Measurements from ENCODE around the gene MRPL23. TPM values are rescaled to one million over a fixed set of nuclear protein-coding genes. Genes with fewer than 3 reads are reported as not detected.

MRPL23 gene
- total and polyA plus RNA-seq, 2 donors (not counting 3 experiments of a cell fraction or from before 2014, with no cell fraction given), result 72.7 to 222 TPM

- ChIA-PET POLR2A (no interaction called here), CTCF (interaction anchor here (1.5 to 8.4 kb wide), 3 partner anchors 21 to 290 kb away, joined by 4 to 102 read pairs (median 4); no protein-coding TSS in a partner anchor)
- H2AFZ ChIP-seq (ENCODE audit: low read depth, low read length), result no peak overlapping the region
- no peaks in the 10 kb centered on the region for H4K20me1 ChIP-seq (replicated peaks; ENCODE audit: control insufficient read depth, extremely low read depth, insufficient read depth, low read length)
- dilution Hi-C loops (cut with MboI; ENCODE audit: extremely low pct_ligation_motif_present, low sequenced_read_pairs), result no loop called here
- H3K9me1 ChIP-seq (replicated peaks; ENCODE audit: control insufficient read depth, extremely low read depth, insufficient read depth, low read length), result no peaks in the 10 kb centered on the region
- intact Hi-C loops (cut with micrococcal nuclease), result no loop called here
- no peak for DNase-seq (ENCODE audit: low read depth, low spot score)
- TF ChIP-seq, protein P1, sequence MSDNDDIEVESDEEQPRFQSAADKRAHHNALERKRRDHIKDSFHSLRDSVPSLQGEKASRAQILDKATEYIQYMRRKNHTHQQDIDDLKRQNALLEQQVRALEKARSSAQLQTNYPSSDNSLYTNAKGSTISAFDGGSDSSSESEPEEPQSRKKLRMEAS (IDR thresholded peaks at IDR 0.05; ENCODE audit: insufficient read depth, insufficient read length), result no peak
- TF ChIP-seq FOS (IDR thresholded peaks at IDR 0.05; ENCODE audit: borderline replicate concordance, insufficient read depth, low read length), result no peak
- TF ChIP-seq POLR2AphosphoS5 (IDR thresholded peaks at IDR 0.05; ENCODE audit: insufficient read depth, low read depth, low read length), result no peak
- no peak for TF ChIP-seq CTCF (IDR thresholded peaks at IDR 0.05; ENCODE audit: extremely low read depth in 1 of 2, insufficient read depth in 1 of 2, low read depth in 1 of 2, low read length in 2 of 2)
- no peak for TF ChIP-seq MYC (IDR thresholded peaks at IDR 0.05; ENCODE audit: low read depth, low read length)
- TF ChIP-seq POLR2A (IDR thresholded peaks at IDR 0.05; ENCODE audit: low read depth, low read length), result no peak
- TF ChIP-seq JUN (IDR thresholded peaks at IDR 0.05; ENCODE audit: borderline replicate concordance, insufficient read depth, insufficient read length, low read depth), result no peak
- TF ChIP-seq GATA2 (IDR thresholded peaks at IDR 0.05; ENCODE audit: insufficient read depth, insufficient read length, low read depth, low read length), result no peak
- TF ChIP-seq EZH2 (IDR thresholded peaks at IDR 0.05; ENCODE audit: borderline replicate concordance, low read depth, low read length, severe bottlenecking), result no peak
- no peaks in the 10 kb centered on the region for H3K4me1 ChIP-seq (ENCODE audit: control insufficient read depth, extremely low read depth, insufficient read depth, low read length)
- H3K9me3 ChIP-seq (replicated peaks; ENCODE audit: control insufficient read depth, insufficient read depth, low read length), result no peaks in the 10 kb centered on the region
- FAIRE-seq, result no peak
- no peak overlapping the region for H3K4me2 ChIP-seq (ENCODE audit: insufficient read depth, low read length)
- no peaks in the 10 kb centered on the region for H3K79me2 ChIP-seq (ENCODE audit: control insufficient read depth, insufficient read depth, low read length)
- no peaks in the 10 kb centered on the region for H3K27me3 ChIP-seq (ENCODE audit: control insufficient read depth in 2 of 2, insufficient read depth in 2 of 2, low read length in 2 of 2)
- no peak overlapping the region for H3K9ac ChIP-seq (replicated peaks; ENCODE audit: extremely low read depth, insufficient read depth, low read length)
- no TSS peak for BruUV-seq (replicated peaks)
- no peak overlapping the region for H3K27ac ChIP-seq (ENCODE audit: insufficient read depth, low read depth, low read length)
- H3K36me3 ChIP-seq (ENCODE audit: control insufficient read depth in 2 of 2, extremely low read depth in 1 of 2, insufficient read depth in 2 of 2, low read length in 2 of 2), result no peaks in the 10 kb centered on the region
- no peak overlapping the region for H3K4me3 ChIP-seq (replicated peaks in 1 of 3; ENCODE audit: insufficient read depth in 1 of 3, low read depth in 1 of 3, low read length in 3 of 3)
These were observed 4.4 kb upstream of the MRPL23 start for GRCh38 chr11:1942558-1943260.
